Midbrain (tissue), 1 donor: ENCODE measurements around the gene SCN10A.
A peak's percentile ranks its signal among the peaks of the same experiment; 100 is the strongest.

Experiments
- DNase-seq: peaks from one replicate; lab custom pipeline; 2025; lab: John Stamatoyannopoulos, UW

SCN10A gene

DNA sequence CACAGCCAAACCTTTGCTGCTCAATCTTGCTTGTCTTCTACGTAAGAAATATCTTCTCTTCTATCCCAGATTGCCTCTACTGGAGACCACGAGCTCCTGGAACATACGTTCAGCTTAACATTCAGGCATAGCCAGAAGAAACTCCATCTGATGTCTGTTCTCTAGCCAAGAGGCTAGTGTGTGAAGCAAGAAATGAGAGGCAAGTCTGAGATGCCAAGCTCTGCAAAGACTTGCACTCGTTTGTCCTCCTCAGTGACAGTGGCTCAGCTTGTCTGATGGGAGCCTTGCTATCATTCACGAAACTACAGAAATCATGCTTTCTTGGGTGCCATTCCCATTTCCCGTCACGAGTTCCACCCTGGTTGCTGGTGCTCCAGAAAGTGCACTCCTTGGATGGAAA is at the start of gene SCN10A:
Gene SCN10A (minus strand): TSS at position 192 of the 400 bp plus-strand sequence. CDS start 22,207 bp downstream, outside the sequence.
- DNase-seq, result no peak

DNA sequence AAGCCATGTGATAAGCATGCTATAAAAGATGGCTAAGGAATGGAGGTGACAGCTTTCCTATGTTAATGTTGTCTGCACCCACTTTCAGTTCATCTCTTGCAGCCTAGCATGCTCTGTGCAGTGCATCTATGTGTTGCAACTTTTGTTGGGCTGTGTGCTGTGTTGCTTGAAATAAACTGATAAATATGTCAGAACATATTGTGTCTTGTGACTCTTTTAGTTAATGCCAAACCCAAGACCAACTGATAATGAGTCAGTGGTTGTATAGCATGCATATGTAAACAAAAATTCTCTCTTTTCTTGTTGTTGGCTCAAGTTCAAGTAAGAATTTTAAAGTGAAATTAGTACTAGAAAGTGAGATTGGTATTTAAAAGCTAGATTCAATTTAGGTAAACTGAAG is 37.0 kb upstream of the SCN10A start:
- no peak for DNase-seq

DNA sequence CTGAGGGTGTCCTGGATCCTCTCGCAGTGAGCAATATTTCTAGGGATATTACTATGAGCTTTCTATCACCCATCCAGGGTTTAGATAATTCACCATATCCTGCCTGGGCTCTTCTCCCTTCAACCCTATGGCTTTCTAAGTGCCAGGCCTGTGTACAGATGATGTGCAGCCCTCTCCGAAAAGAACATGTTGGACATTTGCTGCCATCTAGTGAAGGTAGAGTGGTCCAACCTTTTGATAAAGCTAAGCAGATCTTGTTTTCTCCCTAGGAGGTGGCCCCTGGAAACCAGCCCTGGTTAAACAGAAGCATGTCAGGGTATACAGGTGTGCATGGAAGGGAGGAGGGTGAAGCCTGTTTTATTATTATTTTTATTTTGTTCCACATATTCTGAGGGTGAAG is 27.9 kb upstream of the SCN10A start:
- DNase-seq, result peak; percentile 8

DNA sequence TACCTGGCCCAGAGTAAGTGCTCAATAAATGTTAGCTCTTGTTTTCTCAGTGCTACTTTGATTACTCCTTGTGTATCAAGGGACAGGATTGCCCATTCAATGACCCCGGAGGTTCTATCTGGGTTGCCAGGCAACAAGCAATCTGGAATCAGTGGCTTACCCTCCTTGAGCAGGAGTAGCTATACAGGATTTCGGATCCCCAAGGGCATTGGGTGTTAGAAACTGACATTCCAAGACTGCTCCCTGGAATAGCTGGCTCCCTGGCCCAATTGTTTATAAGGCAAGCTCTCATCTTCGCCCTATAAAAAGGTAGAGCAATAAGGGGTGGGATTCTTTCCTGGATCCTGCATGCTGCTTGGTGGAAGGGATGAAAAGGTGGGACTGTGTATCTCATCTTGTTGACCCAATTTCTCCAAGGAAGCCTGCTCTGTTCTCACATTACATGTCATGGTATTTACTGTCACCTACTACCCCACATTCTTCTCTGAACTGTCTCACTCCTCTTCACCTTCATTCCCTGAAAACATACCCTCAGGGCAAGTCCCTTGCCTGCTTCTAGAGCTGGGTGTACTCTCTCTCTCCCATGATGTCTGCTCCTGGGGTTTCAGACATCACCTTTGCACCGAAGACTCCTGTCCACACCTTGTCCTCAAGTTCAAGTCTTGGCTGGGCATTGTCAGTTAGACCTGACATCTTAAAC is 26.4 kb upstream of the SCN10A start:
- no peak for DNase-seq

DNA sequence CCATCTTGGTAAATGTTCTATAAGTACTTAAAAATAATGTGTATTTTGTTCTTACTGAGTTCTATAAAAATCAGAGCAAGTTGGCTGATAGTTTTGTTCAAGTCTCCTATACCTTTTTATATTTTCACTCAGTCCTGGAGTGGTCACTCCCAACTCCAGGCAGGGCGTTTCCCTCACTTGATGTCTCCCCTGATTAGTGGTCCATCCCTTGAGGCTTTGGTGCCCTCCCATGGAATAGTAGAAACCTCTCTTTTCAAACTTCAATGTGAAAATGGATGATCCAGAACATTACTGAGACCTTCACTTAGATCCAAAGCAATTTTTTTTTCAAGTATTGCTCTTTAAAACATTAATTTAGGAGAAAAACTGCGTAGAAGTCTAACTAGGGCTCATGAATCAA is 25.0 kb upstream of the SCN10A start:
- DNase-seq, result no peak

DNA sequence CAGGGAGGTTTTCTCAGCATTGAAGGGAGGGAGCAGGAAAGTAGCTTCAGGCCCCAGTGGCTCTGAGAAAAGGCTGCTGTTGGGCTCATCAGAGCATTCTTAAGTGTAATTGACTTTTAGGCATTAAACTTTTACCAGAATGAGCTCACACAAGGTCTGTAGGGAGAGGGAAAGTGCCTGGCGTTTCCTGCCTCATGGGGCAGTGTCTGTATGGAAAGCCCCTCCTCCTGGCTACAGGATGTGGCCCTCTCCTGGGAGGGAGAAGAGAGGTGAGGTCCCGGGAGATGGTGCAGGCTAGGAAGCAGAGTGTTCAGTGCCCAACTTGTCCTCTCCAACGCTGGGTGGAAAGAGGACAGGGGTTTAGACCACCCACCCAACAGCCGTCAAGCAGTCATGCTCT is 21.3 kb upstream of the SCN10A start:
- DNase-seq, result no peak

DNA sequence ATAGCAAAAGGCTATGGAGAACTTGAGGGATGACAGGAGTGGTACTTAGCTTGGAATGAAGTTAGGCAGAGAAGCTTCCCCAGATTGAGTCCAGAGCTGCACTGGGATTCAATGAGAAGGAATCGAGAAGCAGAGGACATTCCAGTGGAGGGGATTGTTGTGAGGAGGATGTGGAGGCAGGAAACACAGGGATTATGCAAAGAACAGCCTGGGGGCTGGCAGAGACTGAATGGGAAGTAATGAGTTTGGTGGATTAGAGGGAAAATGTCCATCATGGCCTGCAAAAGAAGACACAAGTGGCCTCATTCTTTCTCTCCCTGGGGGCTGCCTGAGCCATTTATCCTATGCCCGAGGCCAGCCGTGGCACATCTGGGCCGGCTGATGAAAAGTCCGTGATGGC is 20.5 kb upstream of the SCN10A start:
- no peak for DNase-seq

DNA sequence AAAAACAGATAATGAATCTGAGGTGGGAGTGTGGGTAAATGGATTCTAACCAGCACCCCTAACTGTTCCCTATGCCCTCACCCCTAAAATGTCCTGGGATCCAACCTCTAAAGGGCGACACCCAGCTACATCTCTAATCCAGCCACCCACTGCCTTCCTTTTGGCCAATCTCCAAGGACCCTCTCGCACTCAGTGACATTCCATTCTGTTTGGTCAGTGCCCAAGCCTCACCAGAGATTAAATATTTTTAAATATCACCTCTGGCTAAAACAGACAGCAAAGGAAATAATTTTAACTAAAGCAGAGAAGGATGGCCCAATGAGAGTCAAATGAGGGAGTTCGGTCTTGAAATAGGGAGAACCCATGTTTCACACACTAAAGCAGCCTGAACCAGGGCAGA is 19.9 kb upstream of the SCN10A start:
- no peak for DNase-seq

DNA sequence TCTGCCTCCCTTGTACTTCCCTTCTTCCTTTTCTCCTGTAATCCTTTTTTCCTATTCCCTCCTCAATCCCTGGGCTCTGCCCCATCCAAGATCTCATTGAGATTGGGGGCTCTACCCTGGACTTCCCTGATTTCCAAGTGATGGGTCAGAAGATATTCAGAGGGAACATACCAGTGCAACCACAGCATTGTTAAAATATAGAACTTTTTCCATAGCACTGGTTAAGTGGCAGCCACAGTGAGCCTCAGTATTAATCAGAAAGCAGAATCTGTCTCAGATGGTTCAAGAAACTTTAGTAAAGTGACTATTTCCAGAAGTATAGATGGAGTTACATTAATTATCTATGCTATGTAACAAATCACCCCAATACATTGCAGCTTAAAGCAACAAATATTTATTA is 18.7 kb upstream of the SCN10A start:
- no peak for DNase-seq

DNA sequence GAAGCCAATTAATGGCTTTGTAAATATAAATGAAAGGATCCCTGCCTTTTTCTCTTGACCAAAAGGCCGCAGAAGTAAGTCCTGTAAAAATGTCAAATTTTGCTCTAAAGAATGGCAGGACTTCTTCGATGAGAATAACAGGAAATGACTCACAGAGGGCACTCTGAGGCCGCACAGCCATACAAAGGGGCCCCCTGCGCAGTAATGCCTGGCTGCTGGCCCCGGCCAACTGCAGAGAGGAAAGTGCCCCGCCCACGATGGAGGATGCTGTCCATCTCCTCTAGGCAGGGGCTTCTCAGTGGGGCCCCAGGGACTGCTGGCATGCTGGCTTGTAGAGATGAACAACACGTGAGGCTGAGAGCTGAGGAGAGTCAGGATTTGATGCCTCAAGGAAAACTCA is 18.1 kb upstream of the SCN10A start:
- no peak for DNase-seq

DNA sequence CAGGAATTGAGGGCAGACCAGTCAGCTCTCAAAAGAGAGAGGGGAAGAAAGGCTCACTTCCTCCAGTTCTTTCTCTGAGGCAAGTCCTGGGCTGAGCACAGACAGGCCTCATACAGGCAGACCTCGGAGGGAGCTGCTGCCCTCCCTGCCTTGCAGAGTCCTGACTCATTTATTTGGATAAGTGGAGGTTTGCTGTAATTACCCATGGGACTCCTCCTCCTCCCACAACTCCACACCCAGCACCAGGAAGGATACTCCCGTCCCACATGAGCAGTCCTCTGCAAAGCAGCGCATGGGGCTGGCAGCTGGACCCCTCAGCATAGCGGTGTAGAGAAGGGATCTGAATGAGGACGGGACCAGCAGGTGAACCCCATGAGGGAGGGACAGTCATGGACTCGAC is 13.4 kb upstream of the SCN10A start:
- no peak for DNase-seq

DNA sequence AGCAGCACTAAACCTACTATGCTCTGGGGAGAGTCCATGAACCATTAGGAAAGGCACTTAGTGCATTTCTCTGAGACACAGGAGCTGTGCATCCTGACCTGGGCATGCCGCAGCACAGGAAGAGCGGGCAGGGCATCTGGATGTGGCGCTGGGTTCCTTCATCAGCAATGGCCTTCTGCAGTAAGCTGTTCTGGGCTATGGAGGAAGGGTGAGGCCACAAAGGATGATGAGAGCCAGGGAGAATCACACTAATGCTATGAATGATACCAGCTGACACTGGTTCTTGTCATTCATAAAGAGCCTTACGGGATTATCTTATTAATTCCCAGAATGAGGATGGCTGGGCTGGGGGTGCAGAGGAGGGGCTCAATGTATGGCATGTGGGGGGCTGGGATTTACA is 12.7 kb upstream of the SCN10A start:
- no peak for DNase-seq

DNA sequence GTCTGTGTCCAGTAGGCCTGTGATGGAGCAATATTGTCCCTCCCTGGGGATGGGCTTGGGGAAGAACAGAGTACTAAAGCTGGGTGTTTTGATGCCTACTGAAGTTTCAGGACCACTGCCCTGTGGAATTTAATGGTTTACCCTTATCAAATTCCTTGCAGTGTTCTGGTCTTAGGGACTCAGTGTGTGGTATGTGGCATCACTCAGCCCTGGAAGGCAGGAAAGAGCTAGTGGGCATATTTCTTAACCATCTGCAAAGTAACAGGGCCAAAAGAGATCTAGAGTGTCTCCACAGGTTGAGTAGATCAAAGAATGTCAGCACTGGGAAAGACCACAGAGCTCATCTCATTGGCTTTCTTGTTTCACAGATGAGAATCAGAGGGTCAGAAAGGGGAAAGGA is 11.8 kb upstream of the SCN10A start:
- DNase-seq, result no peak

DNA sequence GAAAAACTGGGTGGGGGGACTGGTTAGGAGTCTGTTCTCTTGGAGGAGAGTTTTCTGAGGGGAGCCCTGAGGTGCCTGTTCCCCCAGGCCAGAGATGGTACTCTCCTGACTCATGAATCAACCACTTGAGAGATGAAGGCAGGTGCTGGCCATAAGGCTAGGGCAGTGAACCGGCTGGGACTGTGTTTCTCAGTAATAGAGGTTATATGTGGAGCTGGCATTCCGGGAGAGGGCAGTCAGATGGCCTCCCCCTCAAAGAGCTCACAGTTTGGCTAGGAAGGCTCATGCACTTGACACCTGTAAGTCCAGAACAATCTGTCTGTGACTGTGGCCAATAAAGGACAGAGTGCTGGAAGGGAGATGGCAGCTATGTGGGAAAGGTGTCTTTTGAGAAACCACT is 10.0 kb upstream of the SCN10A start:
- DNase-seq, result no peak

DNA sequence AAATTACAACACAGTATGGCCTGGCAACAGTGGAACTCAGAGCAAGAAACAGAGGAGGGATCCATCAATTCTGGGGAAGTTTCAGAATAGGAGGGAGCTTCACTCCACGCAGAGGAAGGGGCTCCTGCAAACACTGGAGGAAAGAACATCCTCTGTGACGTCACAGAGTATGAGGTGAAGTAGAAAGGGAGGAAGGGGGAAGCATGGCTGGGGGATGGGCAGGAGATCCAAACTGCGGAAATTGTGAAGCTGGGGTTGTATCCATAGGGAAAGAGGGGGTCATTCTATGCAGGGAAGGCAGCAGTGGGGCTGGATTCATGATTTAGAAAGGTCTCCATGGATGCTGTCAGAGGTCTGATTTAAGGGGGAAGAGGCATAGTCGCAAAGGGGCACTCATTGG is 8.3 kb upstream of the SCN10A start:
- no peak for DNase-seq

DNA sequence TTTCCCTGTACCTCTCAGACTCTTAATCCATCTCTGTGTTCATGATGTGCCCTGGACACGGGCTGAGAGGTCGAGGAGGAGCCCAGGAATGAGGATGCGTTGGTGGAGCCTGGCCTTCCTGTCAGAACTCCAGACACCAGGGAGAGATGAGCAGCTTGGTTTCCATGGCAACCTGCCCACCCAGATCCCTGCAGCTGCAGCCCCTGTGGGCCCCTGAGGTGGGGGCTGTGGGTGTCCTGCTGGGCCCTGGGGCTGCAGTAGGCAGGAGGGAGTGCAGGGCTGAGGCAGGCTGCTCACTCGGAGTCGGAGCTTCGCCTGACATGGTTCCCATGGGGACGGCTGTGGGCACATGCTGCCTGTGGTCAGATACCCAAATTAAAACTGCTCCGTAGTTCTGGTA is 7.7 kb upstream of the SCN10A start:
- no peak for DNase-seq

DNA sequence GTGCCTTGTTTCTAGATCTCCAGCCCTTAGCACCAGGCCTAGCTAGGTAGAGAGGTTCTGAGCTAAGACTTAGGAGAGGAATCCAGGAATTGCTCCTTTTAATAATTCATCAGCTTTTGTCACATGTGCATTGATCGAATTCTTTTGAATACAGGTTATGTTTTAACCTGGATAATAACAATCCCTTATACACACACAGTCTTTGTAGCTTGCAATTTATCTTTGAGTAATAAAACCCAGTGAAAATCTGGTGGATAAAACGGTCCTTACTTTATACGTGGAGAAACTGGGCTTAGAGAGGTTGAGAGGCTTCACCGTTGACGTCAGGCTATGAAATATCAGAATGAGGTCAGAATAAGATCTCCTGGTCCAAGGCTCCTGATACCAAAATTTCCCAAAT is 7.2 kb upstream of the SCN10A start:
- no peak for DNase-seq

DNA sequence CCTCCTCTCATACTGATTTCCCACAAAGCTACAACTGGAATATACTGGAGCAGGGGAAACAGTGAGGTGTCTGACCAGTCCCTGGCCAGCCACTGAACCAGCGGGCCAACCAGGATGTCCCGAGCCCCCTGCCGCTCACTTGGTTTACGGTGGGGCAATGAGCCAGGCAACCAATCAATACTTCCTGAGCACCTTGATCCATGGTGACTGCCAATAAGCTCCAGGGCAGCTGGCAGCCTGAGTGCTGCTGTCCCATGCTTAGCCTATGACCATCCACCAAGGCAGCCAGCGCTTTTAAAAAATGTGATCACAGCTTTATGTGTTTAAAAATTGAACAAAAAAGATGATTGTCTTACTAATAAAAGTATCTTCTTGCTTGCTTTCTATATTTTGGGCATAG is 4.2 kb downstream of the SCN10A start:
- DNase-seq, result no peak

DNA sequence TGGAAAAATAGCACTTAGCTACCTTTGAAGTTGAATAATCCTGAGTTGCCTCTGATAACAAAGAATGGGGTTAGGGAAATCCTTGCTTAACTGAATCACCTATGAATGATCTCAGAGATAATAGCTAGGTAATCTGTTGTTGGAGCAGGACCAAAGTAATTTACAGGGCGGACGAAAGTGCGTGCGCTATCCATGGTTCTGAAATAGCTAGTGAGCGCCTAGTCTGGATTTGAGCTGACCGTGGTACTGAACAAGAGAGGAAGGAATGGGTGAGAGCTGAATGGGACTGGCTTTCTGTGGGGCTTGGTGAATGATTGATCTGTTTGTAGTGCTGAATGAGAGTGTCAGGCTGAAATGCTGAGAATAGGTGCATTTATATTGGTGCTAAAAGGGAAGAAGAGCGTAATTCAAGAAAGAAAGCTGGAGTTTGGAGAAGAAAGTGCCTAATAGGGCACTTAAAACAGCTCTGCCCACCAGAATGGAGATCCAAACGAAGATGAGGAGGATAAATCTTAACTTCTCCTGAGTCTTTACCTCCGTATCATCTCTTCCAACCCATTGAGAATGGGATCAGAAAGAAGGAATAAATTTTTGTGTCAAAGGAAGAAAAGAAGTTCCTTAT is 10.1 kb downstream of the SCN10A start:
- peak; percentile 37 for DNase-seq

DNA sequence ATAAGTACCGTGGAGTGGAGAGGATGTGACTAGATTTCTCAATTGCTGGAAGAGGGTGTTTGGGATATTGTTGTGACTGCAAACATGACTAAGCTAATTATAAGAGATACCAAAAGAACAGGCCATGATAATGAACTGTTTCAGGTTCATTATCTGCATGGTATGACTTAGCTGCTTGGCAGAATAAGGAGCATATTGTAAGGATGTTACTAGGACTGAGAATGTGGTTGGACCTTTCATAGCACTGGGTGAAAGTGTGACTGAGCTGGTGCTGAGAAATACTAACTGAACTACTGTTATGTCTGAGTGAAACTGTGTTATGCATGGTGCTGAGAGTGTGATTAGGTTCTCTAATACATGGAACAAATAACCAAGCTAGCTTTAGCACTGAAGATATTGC is 11.0 kb downstream of the SCN10A start:
- no peak for DNase-seq

DNA sequence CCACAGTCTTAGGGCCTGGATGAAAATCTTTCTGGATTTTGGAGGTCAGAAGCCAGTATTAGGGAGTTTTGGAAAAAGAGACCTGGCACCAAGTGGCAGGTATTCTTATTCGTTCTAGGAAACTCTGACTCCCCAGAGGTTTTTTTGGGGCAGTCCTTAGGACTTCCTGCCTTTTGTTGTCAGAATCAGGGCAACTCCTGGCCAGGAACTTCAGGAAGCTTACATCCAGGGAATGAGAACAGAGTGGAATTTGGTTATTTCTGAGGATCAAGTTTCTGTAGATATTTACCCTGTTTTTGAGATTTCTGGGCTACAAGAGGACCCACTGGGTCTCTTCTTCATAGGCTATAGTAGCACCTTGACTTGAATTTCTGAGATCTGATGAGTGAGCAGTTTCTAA is 15.5 kb downstream of the SCN10A start:
- DNase-seq, result no peak

DNA sequence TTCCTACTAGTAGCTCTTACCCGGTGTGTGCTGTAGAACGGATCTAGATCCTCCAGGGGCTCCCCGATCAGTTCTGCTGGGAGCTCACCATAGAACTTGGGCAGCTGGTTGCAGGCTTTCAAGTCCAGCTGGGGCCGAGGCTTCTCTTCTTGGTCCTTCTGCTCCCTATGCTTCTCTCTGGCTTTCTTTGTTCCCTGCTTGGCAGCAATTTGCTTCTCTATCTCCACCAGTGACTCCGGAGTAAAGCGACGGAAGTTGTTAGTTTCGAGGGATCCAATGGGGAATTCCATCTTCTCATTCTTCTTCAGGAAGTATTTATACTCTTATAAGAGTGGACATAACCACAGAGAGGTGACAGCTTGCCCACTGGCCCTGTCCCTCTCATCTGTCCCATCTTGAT is 22.3 kb downstream of the SCN10A start:
- no peak for DNase-seq

DNA sequence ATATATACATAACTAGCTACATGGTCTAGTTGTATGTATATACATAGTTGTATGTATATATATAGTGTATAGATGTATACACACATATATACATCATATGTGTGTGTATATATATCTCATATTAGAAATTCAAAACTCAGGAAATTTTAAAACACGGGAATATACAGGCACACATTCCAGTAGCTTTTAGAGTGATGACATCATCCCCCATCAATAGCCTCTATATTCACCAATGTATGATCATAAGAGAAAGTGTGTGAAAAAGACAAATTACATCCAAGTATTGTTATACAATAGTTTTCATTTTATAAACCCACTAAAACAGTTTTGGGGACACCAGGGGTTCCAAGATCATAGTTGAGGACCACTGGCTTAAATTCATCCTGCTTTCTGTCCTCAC is 23.0 kb downstream of the SCN10A start:
- no peak for DNase-seq

DNA sequence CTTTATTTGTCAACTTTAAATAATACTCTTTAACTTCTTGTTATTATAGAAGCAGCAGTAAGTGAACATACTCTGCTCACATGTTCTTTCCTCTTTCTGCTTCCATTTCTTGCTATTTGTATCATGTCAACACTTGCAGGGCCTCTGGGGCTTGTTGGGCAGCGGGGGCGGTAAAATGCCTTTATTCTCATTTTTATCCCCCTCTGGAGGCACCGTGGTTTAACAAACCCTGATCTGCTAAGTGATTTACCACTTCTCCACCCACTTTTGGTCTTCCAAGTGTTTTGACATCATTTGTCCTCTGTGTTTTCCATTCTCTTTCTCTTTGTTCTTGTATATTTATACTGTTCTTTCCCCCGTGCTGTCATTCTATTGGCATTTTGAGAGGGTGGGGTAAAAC is 33.9 kb downstream of the SCN10A start:
- DNase-seq, result no peak
